ENCODE data around the gene PPCDC. TPM values are rescaled to one million over a fixed set of nuclear protein-coding genes. Genes with fewer than 3 reads are reported as not detected.

The PPCDC gene
- total RNA-seq, 1 donor from 2014 or later, result 5.5 TPM

Other genes starting within 250 kb of the PPCDC start
- gene CSK, start 241.5 kb upstream of the PPCDC start, total RNA-seq (ENCODE audit: insufficient read depth, low replicate concordance), result 10.1 TPM
- 1.2 TPM for gene LMAN1L, start 210.8 kb upstream of the PPCDC start, total RNA-seq (ENCODE audit: insufficient read depth, low replicate concordance)
- gene CPLX3, start 197.0 kb upstream of the PPCDC start, total RNA-seq (ENCODE audit: insufficient read depth, low replicate concordance), result 0.72 TPM
- 6.5 TPM for gene ULK3, start 180.4 kb upstream of the PPCDC start, total RNA-seq (ENCODE audit: insufficient read depth, low replicate concordance)
- gene SCAMP2, start 150.2 kb upstream of the PPCDC start, total RNA-seq (ENCODE audit: insufficient read depth, low replicate concordance), result 19.0 TPM
- 25.0 TPM for gene MPI, start 133.5 kb upstream of the PPCDC start, total RNA-seq (ENCODE audit: insufficient read depth, low replicate concordance)
- 33.9 TPM for gene FAM219B, start 116.7 kb upstream of the PPCDC start, total RNA-seq (ENCODE audit: insufficient read depth, low replicate concordance)
- gene COX5A, start 85.5 kb upstream of the PPCDC start, total RNA-seq (ENCODE audit: insufficient read depth, low replicate concordance), result 19.7 TPM
- gene RPP25, start 66.8 kb upstream of the PPCDC start, total RNA-seq (ENCODE audit: insufficient read depth, low replicate concordance), result 19.7 TPM
- 1.2 TPM for gene SCAMP5, start 28.0 kb upstream of the PPCDC start, total RNA-seq (ENCODE audit: insufficient read depth, low replicate concordance)
- gene C15orf39, start 178.3 kb downstream of the PPCDC start, total RNA-seq (ENCODE audit: insufficient read depth, low replicate concordance), result 3.6 TPM
- not detected for gene GOLGA6C, start 234.7 kb downstream of the PPCDC start, total RNA-seq (ENCODE audit: insufficient read depth, low replicate concordance)

All from umbilical cord (tissue), 1 donor.